K562 (cell line): ENCODE measurements around the gene CHRNA3. TPM values are rescaled to one million over a fixed set of nuclear protein-coding genes. Genes with fewer than 3 reads are reported as not detected.

Experiments used
- BRCA1 ChIP-seq, 2 experiments: fragments of 450-650 bp in 1 of 2; sonication (generic) in 1 of 2; formaldehyde crosslinking in 1 of 2; IDR thresholded peaks; 2 replicates each; pipeline versions ENCODE4 v1.5.0 to v1.6.1; 2017 to 2020; ENCODE audit warnings: mild to moderate bottlenecking in 1 of 2, missing genetic modification reagents in 1 of 2
- EHMT2 ChIP-seq: fragments of 450-650 bp; IDR thresholded peaks from 2 replicates; pipeline ENCODE4 v1.6.1; 2018; ENCODE audit warnings: antibody characterized with exemption
- LEF1 ChIP-seq: fragments of 450-650 bp; IDR thresholded peaks from 2 replicates; pipeline ENCODE4 v1.6.1; 2016; ENCODE audit warnings: mild to moderate bottlenecking
- MCM5 ChIP-seq: fragments of 450-650 bp; IDR thresholded peaks from 2 replicates; pipeline ENCODE4 v1.6.1; 2016; ENCODE audit warnings: low read depth
- MED1 ChIP-seq: sonication (generic); formaldehyde crosslinking; IDR thresholded peaks from 2 replicates; pipeline ENCODE4 v1.8.1; 2023; ENCODE audit warnings: missing genetic modification reagents, borderline replicate concordance
- NBN ChIP-seq: fragments of 450-650 bp; IDR thresholded peaks from 2 replicates; pipeline ENCODE4 v1.6.1; 2016; ENCODE audit warnings: low read depth, mild to moderate bottlenecking
- NR4A1 ChIP-seq, 2 experiments: fragments of 250-450 bp in 1 of 2; fragments of 450-650 bp in 1 of 2; sonication (Bioruptor Pico) in 1 of 2; IDR thresholded peaks; 2 replicates each; pipeline versions ENCODE4 v1.4.0 to v1.6.1; 2016 to 2020; ENCODE audit warnings: mild to moderate bottlenecking in 2 of 2, missing compliant biosample characterization in 1 of 2, missing genetic modification characterization in 1 of 2, moderate library complexity in 1 of 2
- SETDB1 ChIP-seq: IDR thresholded peaks from one replicate; pipeline ENCODE4 v1.6.1; 2012; ENCODE audit warnings: low read length, control low read depth, inconsistent platforms
- SIX5 ChIP-seq, 2 experiments: IDR thresholded peaks; 2 replicates each; pipeline ENCODE4 v1.6.1; 2011; ENCODE audit warnings: low read length in 2 of 2, borderline replicate concordance in 1 of 2, low read depth in 1 of 2, mild to moderate bottlenecking in 1 of 2, moderate library complexity in 1 of 2; ENCODE audit not compliant: insufficient read depth in 1 of 2
- TRIM24 ChIP-seq, 2 experiments: fragments of 450-650 bp; IDR thresholded peaks; 2 replicates each; pipeline ENCODE4 v1.6.1; 2016
- ZNF282 ChIP-seq: sonication (generic); formaldehyde crosslinking; IDR thresholded peaks from 2 replicates; pipeline ENCODE4 v1.8.1; 2023; ENCODE audit warnings: missing genetic modification reagents
- ZNF384 ChIP-seq: IDR thresholded peaks from 2 replicates; pipeline ENCODE4 v1.6.1; 2012; ENCODE audit warnings: low read depth, low read length, improper control_type of control experiment
- ZNF584 ChIP-seq: fragments of 200-800 bp; sonication (Bioruptor generic); IDR thresholded peaks from 2 replicates; pipeline ENCODE4 v1.6.1; 2016; ENCODE audit warnings: low read depth, mild to moderate bottlenecking, missing genetic modification characterization, missing compliant biosample characterization
- ZNF707 ChIP-seq: fragments of 250-450 bp; sonication (Bioruptor Pico); conservative IDR thresholded peaks from 2 replicates; pipeline ENCODE4 v1.8.0; 2022; ENCODE audit warnings: inconsistent platforms, mild to moderate bottlenecking, moderate library complexity
- polyA plus RNA-seq, 8 experiments: library from polyadenylated mRNA; depleted of rRNA in 4 of 8; stranded (reverse) in 5 of 8; unstranded in 3 of 8; fragments of >200 nt; fragmentation: Nextera tagmentation in 2 of 8; fragmentation: Illumina TruSeq in 1 of 8; extraction: Ambion mirVana in 2 of 8; extraction: Trizol in 1 of 8; gene quantifications; 2 replicates each; pipeline versions ENCODE4 v1.2.1 to v1.2.3, GENCODE V29; 2011 to 2014; ENCODE audit warnings: inconsistent platforms in 1 of 8, missing spikeins in 1 of 8
- total RNA-seq, 7 experiments: library from RNA; depleted of rRNA in 6 of 7; stranded (reverse); fragments of >200 nt in 6 of 7; fragmentation: Illumina TruSeq in 2 of 7; extraction: Trizol in 2 of 7; gene quantifications; 2 replicates each; pipeline versions ENCODE4 v1.2.1 to v1.2.3, GENCODE V29; 2011 to 2021; ENCODE audit warnings: low replicate concordance in 1 of 7
- TF ChIP-seq, protein P1 (sequence below): fragments of 450-650 bp; formaldehyde crosslinking; conservative IDR thresholded peaks from 2 replicates; pipeline ENCODE4 v1.4.0; 2022; ENCODE audit warnings: mild to moderate bottlenecking, missing genetic modification characterization
- TF ChIP-seq, protein P2 (sequence below): sonication (generic); IDR thresholded peaks from 2 replicates; pipeline ENCODE4 v1.6.1; 2016
- TF ChIP-seq, protein P3 (sequence below): sonication (generic); formaldehyde crosslinking; IDR thresholded peaks from 2 replicates; pipeline ENCODE4 v1.8.0; 2023; ENCODE audit warnings: mild to moderate bottlenecking, missing genetic modification reagents
- TF ChIP-seq, protein P4 (sequence below): sonication (generic); formaldehyde crosslinking; IDR thresholded peaks from 2 replicates; pipeline ENCODE4 v1.8.1; 2023; ENCODE audit warnings: missing genetic modification reagents, mild to moderate bottlenecking, borderline replicate concordance

The CHRNA3 gene
- total and polyA plus RNA-seq, 9 of the 15 experiments (the other 6 are each of a cell fraction or from before 2014, with no cell fraction given): 0.01 TPM; not detected in 8

DNA sequence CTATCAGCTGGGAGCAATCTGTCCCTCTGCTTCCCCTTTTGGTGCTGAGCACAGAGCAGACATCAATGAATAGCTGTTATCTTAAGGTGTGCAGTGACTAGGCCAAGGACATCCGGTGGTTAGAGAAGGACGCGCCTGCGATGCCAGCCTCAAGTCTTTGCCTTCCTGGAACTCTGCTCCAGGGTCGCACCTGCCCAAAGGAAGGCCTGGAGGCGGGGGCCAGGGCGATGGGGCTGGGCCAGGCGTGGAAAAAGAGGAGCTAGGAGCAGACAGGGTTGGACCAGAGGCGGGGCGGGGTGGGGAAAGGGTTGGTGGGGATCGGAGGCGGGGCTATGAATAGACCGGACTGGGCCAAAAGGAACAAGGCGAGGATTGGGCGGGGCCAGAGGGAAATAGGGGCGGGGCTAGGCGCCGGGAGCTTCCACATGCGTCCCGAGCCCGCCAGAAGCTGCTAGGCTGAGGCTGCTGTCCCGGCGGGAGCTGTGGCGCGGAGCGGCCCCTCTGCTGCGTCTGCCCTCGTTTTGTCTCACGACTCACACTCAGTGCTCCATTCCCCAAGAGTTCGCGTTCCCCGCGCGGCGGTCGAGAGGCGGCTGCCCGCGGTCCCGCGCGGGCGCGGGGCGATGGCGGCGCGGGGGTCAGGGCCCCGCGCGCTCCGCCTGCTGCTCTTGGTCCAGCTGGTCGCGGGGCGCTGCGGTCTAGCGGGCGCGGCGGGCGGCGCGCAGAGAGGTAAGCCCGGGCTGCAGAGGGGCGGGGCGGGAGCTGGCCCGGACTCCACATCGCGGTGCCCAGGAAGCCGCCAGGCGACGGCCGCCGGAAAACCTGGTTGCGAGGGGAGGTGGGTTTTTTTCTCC is 55.5 kb downstream of the CHRNA3 start, which contains the start of gene CHRNA5 (continued):
- TF ChIP-seq, protein P1, sequence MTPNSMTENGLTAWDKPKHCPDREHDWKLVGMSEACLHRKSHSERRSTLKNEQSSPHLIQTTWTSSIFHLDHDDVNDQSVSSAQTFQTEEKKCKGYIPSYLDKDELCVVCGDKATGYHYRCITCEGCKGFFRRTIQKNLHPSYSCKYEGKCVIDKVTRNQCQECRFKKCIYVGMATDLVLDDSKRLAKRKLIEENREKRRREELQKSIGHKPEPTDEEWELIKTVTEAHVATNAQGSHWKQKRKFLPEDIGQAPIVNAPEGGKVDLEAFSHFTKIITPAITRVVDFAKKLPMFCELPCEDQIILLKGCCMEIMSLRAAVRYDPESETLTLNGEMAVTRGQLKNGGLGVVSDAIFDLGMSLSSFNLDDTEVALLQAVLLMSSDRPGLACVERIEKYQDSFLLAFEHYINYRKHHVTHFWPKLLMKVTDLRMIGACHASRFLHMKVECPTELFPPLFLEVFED (CRISPR knock-in tag): no peak
- no peak for TF ChIP-seq ZNF707 (CRISPR knock-in tag)
- no peak for TF ChIP-seq EHMT2
- TF ChIP-seq ZNF282 (CRISPR knock-in tag): no peak
- TF ChIP-seq, protein P2, sequence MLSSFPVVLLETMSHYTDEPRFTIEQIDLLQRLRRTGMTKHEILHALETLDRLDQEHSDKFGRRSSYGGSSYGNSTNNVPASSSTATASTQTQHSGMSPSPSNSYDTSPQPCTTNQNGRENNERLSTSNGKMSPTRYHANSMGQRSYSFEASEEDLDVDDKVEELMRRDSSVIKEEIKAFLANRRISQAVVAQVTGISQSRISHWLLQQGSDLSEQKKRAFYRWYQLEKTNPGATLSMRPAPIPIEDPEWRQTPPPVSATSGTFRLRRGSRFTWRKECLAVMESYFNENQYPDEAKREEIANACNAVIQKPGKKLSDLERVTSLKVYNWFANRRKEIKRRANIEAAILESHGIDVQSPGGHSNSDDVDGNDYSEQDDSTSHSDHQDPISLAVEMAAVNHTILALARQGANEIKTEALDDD: no peak
- TF ChIP-seq ZNF384: no peak
- TF ChIP-seq NBN: peak; percentile 47; the same call in 1 of the 2 replicates
- TF ChIP-seq, protein P3, sequence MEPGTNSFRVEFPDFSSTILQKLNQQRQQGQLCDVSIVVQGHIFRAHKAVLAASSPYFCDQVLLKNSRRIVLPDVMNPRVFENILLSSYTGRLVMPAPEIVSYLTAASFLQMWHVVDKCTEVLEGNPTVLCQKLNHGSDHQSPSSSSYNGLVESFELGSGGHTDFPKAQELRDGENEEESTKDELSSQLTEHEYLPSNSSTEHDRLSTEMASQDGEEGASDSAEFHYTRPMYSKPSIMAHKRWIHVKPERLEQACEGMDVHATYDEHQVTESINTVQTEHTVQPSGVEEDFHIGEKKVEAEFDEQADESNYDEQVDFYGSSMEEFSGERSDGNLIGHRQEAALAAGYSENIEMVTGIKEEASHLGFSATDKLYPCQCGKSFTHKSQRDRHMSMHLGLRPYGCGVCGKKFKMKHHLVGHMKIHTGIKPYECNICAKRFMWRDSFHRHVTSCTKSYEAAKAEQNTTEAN: no peak
- TF ChIP-seq MED1: no peak
- TF ChIP-seq, protein P4, sequence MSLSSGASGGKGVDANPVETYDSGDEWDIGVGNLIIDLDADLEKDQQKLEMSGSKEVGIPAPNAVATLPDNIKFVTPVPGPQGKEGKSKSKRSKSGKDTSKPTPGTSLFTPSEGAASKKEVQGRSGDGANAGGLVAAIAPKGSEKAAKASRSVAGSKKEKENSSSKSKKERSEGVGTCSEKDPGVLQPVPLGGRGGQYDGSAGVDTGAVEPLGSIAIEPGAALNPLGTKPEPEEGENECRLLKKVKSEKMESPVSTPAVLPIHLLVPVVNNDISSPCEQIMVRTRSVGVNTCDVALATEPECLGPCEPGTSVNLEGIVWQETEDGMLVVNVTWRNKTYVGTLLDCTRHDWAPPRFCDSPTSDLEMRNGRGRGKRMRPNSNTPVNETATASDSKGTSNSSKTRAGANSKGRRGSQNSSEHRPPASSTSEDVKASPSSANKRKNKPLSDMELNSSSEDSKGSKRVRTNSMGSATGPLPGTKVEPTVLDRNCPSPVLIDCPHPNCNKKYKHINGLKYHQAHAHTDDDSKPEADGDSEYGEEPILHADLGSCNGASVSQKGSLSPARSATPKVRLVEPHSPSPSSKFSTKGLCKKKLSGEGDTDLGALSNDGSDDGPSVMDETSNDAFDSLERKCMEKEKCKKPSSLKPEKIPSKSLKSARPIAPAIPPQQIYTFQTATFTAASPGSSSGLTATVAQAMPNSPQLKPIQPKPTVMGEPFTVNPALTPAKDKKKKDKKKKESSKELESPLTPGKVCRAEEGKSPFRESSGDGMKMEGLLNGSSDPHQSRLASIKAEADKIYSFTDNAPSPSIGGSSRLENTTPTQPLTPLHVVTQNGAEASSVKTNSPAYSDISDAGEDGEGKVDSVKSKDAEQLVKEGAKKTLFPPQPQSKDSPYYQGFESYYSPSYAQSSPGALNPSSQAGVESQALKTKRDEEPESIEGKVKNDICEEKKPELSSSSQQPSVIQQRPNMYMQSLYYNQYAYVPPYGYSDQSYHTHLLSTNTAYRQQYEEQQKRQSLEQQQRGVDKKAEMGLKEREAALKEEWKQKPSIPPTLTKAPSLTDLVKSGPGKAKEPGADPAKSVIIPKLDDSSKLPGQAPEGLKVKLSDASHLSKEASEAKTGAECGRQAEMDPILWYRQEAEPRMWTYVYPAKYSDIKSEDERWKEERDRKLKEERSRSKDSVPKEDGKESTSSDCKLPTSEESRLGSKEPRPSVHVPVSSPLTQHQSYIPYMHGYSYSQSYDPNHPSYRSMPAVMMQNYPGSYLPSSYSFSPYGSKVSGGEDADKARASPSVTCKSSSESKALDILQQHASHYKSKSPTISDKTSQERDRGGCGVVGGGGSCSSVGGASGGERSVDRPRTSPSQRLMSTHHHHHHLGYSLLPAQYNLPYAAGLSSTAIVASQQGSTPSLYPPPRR: no peak
- 0 out of 4 replicates have a peak, but pooled peaks of 1 of the 2 experiments have one; percentile 32 for TF ChIP-seq TRIM24 (IDR thresholded peaks at IDR 0.05)
- no peak for TF ChIP-seq SIX5 (IDR thresholded peaks at IDR 0.05; ENCODE audit: borderline replicate concordance in 1 of 2, insufficient read depth in 1 of 2, low read depth in 1 of 2, low read length in 2 of 2)
- no peak for TF ChIP-seq NR4A1 (CRISPR knock-in tag; IDR thresholded peaks at IDR 0.05)
- no peak for TF ChIP-seq NR4A1 (tag; IDR thresholded peaks at IDR 0.05)
- TF ChIP-seq SETDB1: no peak
- no peak for TF ChIP-seq ZNF584 (CRISPR knock-in tag)
- no peak for TF ChIP-seq BRCA1 (IDR thresholded peaks at IDR 0.05)
- no peak for TF ChIP-seq BRCA1 (CRISPR knock-in tag; IDR thresholded peaks at IDR 0.05)
- no peak for TF ChIP-seq MCM5
- peak; percentile 61; the same call in 1 of the 2 replicates for TF ChIP-seq LEF1
